NCI-H226 (cell line): ENCODE results near the gene TMEM201.

Experiments used
- DNase-seq: peaks from one replicate; pipeline ENCODE4 v3.0.0-alpha.2; 2015

TMEM201 gene

DNA sequence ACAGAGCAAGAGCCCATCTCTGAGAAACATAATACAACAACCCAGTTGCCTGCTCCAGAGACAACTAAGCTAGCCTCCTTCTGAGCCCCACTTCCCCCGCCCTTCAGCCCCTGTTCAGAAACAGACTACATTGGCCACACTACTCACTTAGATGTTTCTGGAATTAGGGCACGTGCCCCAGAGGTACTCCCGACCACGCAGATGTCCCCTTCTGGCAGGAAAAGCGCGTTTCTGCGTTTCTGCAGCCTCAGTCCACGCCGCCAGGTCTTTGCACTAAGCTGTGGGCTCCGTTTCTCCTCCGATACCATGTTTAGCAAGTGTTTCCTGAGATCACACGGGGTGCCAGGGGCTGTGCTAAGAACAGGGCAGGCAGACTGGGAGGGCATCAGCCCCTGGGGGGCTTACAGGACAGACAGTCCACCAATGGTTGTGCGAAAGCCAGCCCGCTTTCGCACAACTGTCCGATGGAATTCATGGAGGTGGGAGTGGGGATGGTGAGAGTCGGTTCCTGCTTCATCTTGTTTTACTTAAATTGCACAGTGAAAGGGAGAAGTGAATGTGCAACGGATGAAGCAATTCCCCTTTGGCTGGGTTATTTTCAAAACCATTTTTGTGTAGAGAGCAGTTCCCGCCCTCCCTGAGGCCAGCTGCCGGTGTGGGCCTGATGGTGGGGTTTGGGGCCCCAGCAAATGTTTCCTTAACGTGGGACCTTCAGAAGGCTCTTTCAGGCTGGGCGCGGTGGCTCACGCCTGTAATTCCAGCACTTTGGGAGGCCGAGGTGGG, 65.5 kb downstream of the TMEM201 start:
- no peak for DNase-seq

DNA sequence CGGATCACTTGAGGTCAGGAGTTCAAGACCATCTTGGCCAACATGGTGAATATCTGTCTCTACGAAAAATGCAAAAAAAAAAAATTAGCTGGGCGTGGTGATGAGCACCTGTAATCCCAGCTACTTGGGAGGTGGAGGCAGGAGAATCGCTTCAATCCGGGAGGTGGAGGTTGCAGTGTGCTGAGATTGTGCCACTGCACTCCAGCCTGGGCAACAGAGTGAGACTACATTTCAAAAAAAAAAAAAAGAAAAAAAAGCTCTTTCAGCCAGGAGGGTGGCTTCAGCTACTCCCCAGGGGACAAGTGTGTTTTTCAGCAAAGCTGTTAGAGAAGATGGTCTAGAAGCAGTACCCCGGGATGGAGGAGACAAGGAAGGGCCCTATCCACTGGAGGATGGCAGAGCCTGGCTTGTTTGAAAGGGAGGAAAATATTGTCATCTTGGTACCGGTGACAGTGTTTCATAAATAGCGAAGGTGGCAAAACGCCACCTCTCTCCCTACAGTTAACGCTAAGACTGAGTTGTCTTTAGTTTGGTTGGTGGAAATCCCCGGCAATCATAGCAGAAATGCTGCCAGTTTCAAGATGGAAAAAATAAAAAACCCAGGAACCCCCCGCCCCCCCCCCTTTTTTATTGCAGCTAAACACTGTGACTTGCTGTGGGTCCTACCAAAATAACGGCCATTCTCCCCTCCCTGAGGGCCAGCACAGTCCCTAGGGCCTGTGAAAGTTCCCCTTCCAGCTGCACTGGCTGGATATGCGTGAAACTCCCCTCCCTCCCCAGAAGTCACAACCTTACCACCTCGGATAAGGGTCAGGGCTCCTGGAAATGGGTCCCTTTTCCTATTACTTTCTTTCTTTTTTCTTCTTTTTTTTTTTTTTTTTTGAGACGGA, 66.4 kb downstream of the TMEM201 start:
- DNase-seq: no peak

- no peak for DNase-seq
Observed at GRCh38 chr1:9655836-9656235, 67.1 kb downstream of the TMEM201 start.

- no peak for DNase-seq
Observed at GRCh38 chr1:9657521-9658032, 68.9 kb downstream of the TMEM201 start.

- DNase-seq: no peak
Observed at GRCh38 chr1:9658199-9658598, 69.5 kb downstream of the TMEM201 start.

- DNase-seq: peak; percentile 79
Observed at GRCh38 chr1:9659328-9659727, 70.6 kb downstream of the TMEM201 start.

DNA sequence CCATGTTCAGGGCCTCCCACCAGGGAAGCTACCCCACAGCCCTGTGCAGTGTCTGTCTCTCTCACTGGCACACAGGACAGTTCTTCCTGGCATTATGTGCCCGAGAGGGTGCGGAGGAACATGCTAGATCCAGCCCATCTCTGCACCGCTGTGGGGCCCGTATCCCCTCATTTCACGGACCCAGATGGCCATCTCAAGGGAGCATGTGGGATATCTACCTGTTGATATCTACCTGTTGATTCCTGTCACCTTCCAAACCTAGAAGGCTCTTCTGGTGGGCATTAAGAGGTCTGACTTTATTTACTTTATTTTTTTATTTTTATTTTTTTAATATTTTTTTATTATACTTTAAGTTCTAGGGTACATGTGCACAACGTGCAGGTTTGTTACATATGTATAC, 74.5 kb downstream of the TMEM201 start:
- DNase-seq: no peak
